ENCODE results near the gene NBPF9.
"Not testable (repeated sequence)": the region's sequence is repeated elsewhere in the genome, so short reads cannot be mapped to it uniquely, and the experiment has no call there.

DNA sequence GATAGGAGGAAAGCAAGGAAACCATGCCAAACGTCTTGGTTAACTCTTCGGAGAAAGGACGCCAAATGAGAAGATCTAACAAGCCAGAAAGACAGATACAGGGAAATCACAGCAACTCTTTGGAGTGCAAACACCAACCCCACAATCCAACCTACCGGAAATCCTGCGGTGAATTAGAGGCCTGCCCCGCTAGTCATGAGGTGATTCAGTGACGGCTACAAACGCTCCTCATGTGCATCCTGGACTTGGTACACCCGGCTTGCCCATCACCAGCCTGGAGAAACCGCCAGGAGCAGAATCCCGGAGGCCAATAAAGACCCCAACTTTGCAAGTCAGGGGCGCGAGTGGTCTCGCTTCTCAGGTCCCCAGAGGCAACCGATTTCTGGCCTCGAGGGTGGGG is 777 bp downstream of the NBPF9 start:
- TF ChIP-seq, protein P1, sequence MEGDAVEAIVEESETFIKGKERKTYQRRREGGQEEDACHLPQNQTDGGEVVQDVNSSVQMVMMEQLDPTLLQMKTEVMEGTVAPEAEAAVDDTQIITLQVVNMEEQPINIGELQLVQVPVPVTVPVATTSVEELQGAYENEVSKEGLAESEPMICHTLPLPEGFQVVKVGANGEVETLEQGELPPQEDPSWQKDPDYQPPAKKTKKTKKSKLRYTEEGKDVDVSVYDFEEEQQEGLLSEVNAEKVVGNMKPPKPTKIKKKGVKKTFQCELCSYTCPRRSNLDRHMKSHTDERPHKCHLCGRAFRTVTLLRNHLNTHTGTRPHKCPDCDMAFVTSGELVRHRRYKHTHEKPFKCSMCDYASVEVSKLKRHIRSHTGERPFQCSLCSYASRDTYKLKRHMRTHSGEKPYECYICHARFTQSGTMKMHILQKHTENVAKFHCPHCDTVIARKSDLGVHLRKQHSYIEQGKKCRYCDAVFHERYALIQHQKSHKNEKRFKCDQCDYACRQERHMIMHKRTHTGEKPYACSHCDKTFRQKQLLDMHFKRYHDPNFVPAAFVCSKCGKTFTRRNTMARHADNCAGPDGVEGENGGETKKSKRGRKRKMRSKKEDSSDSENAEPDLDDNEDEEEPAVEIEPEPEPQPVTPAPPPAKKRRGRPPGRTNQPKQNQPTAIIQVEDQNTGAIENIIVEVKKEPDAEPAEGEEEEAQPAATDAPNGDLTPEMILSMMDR (IDR thresholded peaks at IDR 0.05) = not testable (repeated sequence)
- not testable (repeated sequence) for TF ChIP-seq POLR2A, POLR2AphosphoS5 (IDR thresholded peaks at IDR 0.05)

Measured in breast epithelium (tissue), 3 donors.